Neuron (in vitro differentiated cells): Measurements from ENCODE around the gene COX17.

Experiments used
- H2AFZ ChIP-seq: one replicate; pipeline ENCODE4 v1.6.1; 2013; ENCODE audit warnings: low read depth, mild to moderate bottlenecking, inconsistent platforms, low read length, moderate library complexity
- H3K27me3 ChIP-seq: one replicate; pipeline ENCODE4 v1.6.1; 2013; ENCODE audit warnings: low read length; ENCODE audit not compliant: insufficient read depth
- H3K36me3 ChIP-seq: one replicate; pipeline ENCODE4 v1.6.1; 2013; ENCODE audit warnings: low read length; ENCODE audit not compliant: insufficient read depth
- H3K4me1 ChIP-seq: one replicate; pipeline ENCODE4 v1.6.1; 2013; ENCODE audit warnings: low read length; ENCODE audit not compliant: insufficient read depth
- H3K4me3 ChIP-seq: 2 replicates; pipeline ENCODE4 v1.5.1; 2013; ENCODE audit warnings: mild to moderate bottlenecking, low read length, moderate library complexity
- H3K9me3 ChIP-seq: one replicate; pipeline ENCODE4 v1.6.1; 2013; ENCODE audit warnings: low read length

Gene COX17, protein sequence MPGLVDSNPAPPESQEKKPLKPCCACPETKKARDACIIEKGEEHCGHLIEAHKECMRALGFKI

GRCh38 chr3:119676771-119677640 is at the start of gene COX17:
Gene COX17, minus strand, starts transcription at chr3:119677406. Its CDS starts 96 bp downstream, at chr3:119677310.
- Histone ChIP-seq H3K4me1 (peaks cover 8% of the 10 kb centered on the region), H3K4me3 (peak within 1 kb of the TSS; percentile 93), H2AFZ (peak within 1 kb of the TSS; percentile 98), H3K9me3 (no peaks in the 10 kb centered on the region), H3K27me3 (no peaks in the 10 kb centered on the region), H3K36me3 (peaks cover 27% of the 10 kb centered on the region)

- peaks cover 7% of the 10 kb centered on the region for H3K4me1 ChIP-seq
- H2AFZ ChIP-seq = no peak overlapping the region
Observed at GRCh38 chr3:119726909-119727308, 49.7 kb upstream of the COX17 start.

DNA sequence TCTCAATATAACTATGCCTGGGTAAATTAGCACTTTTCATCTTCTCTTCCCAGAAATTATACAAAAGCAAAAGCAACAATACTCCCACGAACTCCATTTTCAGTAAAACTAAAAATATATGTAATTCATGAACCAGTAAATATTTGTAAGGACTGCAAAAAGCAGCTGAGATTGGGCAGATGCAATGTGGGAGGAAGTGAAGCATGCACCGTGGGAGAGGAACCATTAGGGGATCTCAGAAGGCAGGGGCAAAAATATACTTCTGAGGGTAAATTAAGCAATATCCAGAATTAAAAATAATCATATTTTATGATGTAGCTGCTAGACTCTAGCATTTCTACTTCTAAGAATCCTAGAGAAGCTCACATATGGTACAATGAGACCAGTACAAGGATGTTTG is 45.8 kb upstream of the COX17 start:
- Histone ChIP-seq H2AFZ (no peak overlapping the region), H3K4me1 (no peaks in the 10 kb centered on the region), H3K9me3 (no peaks in the 10 kb centered on the region), H3K36me3 (peaks cover 3% of the 10 kb centered on the region), H3K4me3 (no peak overlapping the region), H3K27me3 (no peaks in the 10 kb centered on the region)

More at GRCh38 chr3:119726909-119727308, 49.7 kb upstream of the COX17 start:
- Histone ChIP-seq H3K9me3 (no peaks in the 10 kb centered on the region), H3K4me3 (no peak overlapping the region), H3K27me3 (no peaks in the 10 kb centered on the region), H3K36me3 (no peaks in the 10 kb centered on the region)

DNA sequence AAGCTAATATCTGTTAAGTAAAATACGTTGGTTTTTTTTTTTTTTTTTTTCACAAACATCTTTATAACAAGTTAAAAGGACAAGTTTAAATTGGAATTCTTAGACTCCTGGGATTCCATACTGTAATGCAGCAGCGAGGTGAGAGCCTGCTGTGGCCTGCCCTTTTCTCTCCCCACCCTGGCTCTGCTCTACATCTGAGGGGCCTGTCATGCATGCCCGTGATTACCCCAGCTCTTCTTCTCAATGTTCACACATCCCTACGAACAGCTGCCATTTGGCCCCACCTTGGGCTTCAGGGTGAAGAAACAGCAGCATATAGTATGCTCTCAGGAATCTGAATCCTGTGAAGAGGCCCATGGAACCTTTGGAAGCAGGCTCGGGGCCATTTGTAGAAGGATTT is 40.3 kb upstream of the COX17 start:
- Histone ChIP-seq H3K4me3 (no peak overlapping the region), H3K9me3 (no peaks in the 10 kb centered on the region), H3K4me1 (no peaks in the 10 kb centered on the region)

GRCh38 chr3:119716998-119717397 is 39.8 kb upstream of the COX17 start:
- no peak overlapping the region for H3K4me3 ChIP-seq
- peaks cover 9% of the 10 kb centered on the region for H3K36me3 ChIP-seq
- no peaks in the 10 kb centered on the region for H3K4me1 ChIP-seq
- H3K27me3 ChIP-seq = no peaks in the 10 kb centered on the region
- H3K9me3 ChIP-seq = no peaks in the 10 kb centered on the region
- no peak overlapping the region for H2AFZ ChIP-seq

More for the DNA sequence above, 40.3 kb upstream of the COX17 start:
- no peaks in the 10 kb centered on the region for H3K27me3 ChIP-seq
- peaks cover 9% of the 10 kb centered on the region for H3K36me3 ChIP-seq
- H2AFZ ChIP-seq = no peak overlapping the region

DNA sequence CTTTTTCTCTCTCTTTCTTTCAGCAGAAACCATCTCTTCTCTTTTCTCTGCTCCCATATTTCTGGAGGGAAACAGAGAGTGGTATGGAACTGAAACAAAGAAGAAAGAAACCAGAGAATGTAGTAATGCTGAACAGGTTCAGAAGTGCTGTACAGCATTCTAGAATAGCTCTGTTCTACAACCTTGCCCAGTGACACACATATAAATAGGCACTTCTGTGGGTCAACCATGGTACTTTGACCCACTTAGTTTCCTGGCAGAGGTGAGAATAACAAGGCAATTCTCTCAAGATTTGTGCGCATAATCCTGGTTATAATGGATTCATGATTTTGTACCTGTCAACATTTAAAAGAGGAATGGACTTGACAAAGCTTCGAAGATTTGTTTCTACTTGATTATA is 37.9 kb upstream of the COX17 start:
- Histone ChIP-seq H2AFZ (no peak overlapping the region), H3K4me1 (no peaks in the 10 kb centered on the region), H3K36me3 (peaks cover 9% of the 10 kb centered on the region), H3K27me3 (no peaks in the 10 kb centered on the region), H3K9me3 (no peaks in the 10 kb centered on the region), H3K4me3 (no peak overlapping the region)

GRCh38 chr3:119703820-119704531 is 26.8 kb upstream of the COX17 start:
- Histone ChIP-seq H3K9me3 (no peaks in the 10 kb centered on the region), H3K4me1 (peaks cover 4% of the 10 kb centered on the region), H3K27me3 (no peaks in the 10 kb centered on the region), H3K36me3 (peaks cover 3% of the 10 kb centered on the region), H2AFZ (peak overlapping the region; percentile 72), H3K4me3 (peak overlapping the region; percentile 70)

- no peaks in the 10 kb centered on the region for H3K27me3 ChIP-seq
- peak within 1 kb of the TSS; percentile 70 for H3K4me3 ChIP-seq
- peaks cover 4% of the 10 kb centered on the region for H3K4me1 ChIP-seq
Observed at GRCh38 chr3:119702530-119703527, 25.6 kb upstream of the COX17 start, which contains the start of gene CFAP91. Gene CFAP91, plus strand, starts transcription at chr3:119703022. Its CDS starts 77 bp downstream, at chr3:119703099.

DNA sequence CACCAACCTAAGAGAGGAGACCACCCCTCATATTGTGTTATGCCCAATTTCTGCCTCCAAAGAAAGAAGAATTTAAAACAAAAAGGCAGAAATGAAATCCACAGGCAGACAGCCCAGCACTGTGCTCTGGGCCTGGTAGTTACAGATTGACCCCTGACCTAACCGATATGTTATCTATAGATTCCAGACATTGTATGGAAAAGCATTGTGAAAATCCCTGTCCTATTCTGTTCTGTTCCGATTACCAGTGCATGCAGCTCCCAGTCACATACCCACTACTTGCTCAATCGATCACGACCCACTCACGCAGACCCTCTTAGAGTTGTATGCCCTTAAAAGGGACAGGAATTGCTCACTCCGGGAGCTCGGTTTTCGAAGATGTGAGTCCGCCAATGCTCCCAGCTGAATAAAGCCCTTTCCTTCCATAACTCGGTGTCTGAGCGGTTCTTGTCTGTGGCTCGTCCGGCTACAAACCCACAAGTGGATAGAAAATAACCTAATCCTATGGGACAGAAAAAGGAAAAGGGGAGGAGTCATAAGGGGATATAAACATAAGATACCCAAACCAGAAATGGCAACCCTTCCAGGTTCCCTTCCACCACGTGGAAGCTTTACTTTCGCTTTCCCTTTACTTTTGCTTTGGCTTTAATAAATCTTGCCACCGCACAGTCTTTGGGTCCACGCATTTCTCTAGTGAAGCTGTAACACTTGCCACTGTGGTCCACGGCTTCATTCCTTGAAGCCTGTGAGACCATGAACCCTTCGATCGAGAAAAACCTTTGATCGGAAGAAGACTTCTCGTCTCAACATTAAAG is 23.9 kb upstream of the COX17 start:
- Histone ChIP-seq H2AFZ (no peak overlapping the region), H3K4me1 (peaks cover 4% of the 10 kb centered on the region), H3K9me3 (no peaks in the 10 kb centered on the region), H3K36me3 (no peaks in the 10 kb centered on the region), H3K27me3 (no peaks in the 10 kb centered on the region), H3K4me3 (no peak overlapping the region)

More at GRCh38 chr3:119702530-119703527, 25.6 kb upstream of the COX17 start, which contains the start of gene CFAP91:
- no peaks in the 10 kb centered on the region for H3K9me3 ChIP-seq
- peak within 1 kb of the TSS; percentile 72 for H2AFZ ChIP-seq
- no peaks in the 10 kb centered on the region for H3K36me3 ChIP-seq

- Histone ChIP-seq H2AFZ (no peak overlapping the region), H3K36me3 (no peaks in the 10 kb centered on the region), H3K4me1 (peaks cover 4% of the 10 kb centered on the region), H3K27me3 (no peaks in the 10 kb centered on the region), H3K9me3 (no peaks in the 10 kb centered on the region), H3K4me3 (no peak overlapping the region)
Observed at GRCh38 chr3:119700269-119700919, 23.2 kb upstream of the COX17 start.

DNA sequence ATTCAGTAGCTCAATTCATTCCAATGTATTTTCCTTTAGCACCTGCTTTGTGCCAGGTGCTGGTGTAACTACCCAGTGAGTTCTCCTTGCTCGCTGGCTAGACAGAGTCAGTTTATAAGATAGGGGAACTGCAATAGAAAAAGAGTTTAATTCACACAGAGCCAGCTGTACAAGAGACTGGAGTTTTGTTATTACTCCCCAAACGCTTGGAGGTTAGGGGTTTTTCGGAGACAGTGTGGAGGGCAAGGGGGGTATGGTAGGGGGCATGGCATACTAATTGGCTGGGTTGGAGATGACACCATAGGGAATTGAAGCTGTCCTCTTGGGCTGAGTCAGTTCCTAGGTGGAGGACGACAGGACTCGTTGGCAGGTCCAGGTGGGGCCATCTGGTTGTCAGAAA is 20.2 kb upstream of the COX17 start:
- Histone ChIP-seq H2AFZ (no peak overlapping the region), H3K9me3 (no peaks in the 10 kb centered on the region), H3K4me3 (no peak overlapping the region), H3K4me1 (peaks cover 1% of the 10 kb centered on the region), H3K27me3 (no peaks in the 10 kb centered on the region), H3K36me3 (no peaks in the 10 kb centered on the region)
